Measurements from ENCODE around the gene RRBP1. TPM values are rescaled to one million over a fixed set of nuclear protein-coding genes. Genes with fewer than 3 reads are reported as not detected.

Gene RRBP1
- total RNA-seq, 6 experiments from 2014 or later, result 273 to 331 (median 317) TPM

- no peak for DNase-seq
- Mint-ChIP-seq H3K4me3 (no peak overlapping the region), H3K36me3 (ENCODE audit: low read depth) (0 out of 2 replicates have a peak, but pooled peaks cover 5% of the 10 kb centered on the region), H3K27ac (no peak overlapping the region), H3K9me3 (no peaks in the 10 kb centered on the region), H3K27me3 (ENCODE audit: insufficient read depth) (peaks cover 27% of the 10 kb centered on the region), H3K4me1 (ENCODE audit: low read depth) (peaks cover 14% of the 10 kb centered on the region)
- no peak for TF ChIP-seq CTCF (IDR thresholded peaks at IDR 0.05)
Measured at GRCh38 chr20:17693444-17694001, 11.5 kb upstream of the RRBP1 start.

DNA sequence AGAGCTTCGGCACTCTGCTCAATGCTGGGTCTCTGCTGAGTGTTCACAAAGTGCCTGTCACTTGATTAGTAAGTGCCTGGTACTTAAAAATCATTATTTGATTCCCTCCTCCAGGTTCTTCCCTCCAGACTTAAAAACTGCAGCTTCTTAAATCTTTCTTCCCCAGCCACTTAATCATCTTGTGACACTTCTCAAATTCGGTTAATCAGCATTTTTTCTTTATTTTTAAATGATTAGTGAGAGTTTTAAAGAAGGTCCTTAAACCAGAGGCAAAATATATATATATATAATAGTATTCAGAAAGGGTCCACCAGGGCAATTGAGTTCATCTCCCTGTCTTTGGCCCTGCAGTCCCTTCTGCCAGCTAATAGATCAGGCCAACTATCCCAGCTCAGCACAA is 9.7 kb upstream of the RRBP1 start:
- Mint-ChIP-seq H3K36me3 (ENCODE audit: low read depth) (peaks cover 10% of the 10 kb centered on the region; the same call in 1 of the 2 replicates), H3K4me1 (ENCODE audit: low read depth) (peaks cover 16% of the 10 kb centered on the region), H3K9me3 (peaks cover 3% of the 10 kb centered on the region; the same call in 1 of the 2 replicates), H3K27ac (no peak overlapping the region), H3K4me3 (no peak overlapping the region), H3K27me3 (ENCODE audit: insufficient read depth) (peaks cover 31% of the 10 kb centered on the region)
- no peak for DNase-seq
- no peak for TF ChIP-seq CTCF (IDR thresholded peaks at IDR 0.05)

- H3K36me3 Mint-ChIP-seq (ENCODE audit: low read depth), result peaks cover 14% of the 10 kb centered on the region; the same call in 1 of the 2 replicates
- no peak overlapping the region for H3K27ac Mint-ChIP-seq
- no peak overlapping the region for H3K4me3 Mint-ChIP-seq
- peaks cover 37% of the 10 kb centered on the region for H3K27me3 Mint-ChIP-seq (ENCODE audit: insufficient read depth)
- TF ChIP-seq CTCF (IDR thresholded peaks at IDR 0.05), result no peak
- peaks cover 16% of the 10 kb centered on the region for H3K4me1 Mint-ChIP-seq (ENCODE audit: low read depth)
- DNase-seq, result no peak
- H3K9me3 Mint-ChIP-seq, result peaks cover 4% of the 10 kb centered on the region; the same call in 1 of the 2 replicates
Measured at GRCh38 chr20:17690144-17690543, 8.1 kb upstream of the RRBP1 start.

- DNase-seq, result no peak
- peaks cover 16% of the 10 kb centered on the region for H3K4me1 Mint-ChIP-seq (ENCODE audit: low read depth)
- H3K9me3 Mint-ChIP-seq, result peaks cover 4% of the 10 kb centered on the region; the same call in 1 of the 2 replicates
- H3K4me3 Mint-ChIP-seq, result no peak overlapping the region
- H3K36me3 Mint-ChIP-seq (ENCODE audit: low read depth), result peaks cover 14% of the 10 kb centered on the region; the same call in 1 of the 2 replicates
- TF ChIP-seq CTCF (IDR thresholded peaks at IDR 0.05), result no peak
- peaks cover 44% of the 10 kb centered on the region for H3K27me3 Mint-ChIP-seq (ENCODE audit: insufficient read depth)
- no peak overlapping the region for H3K27ac Mint-ChIP-seq
Measured at GRCh38 chr20:17688965-17689364, 6.9 kb upstream of the RRBP1 start.

DNA sequence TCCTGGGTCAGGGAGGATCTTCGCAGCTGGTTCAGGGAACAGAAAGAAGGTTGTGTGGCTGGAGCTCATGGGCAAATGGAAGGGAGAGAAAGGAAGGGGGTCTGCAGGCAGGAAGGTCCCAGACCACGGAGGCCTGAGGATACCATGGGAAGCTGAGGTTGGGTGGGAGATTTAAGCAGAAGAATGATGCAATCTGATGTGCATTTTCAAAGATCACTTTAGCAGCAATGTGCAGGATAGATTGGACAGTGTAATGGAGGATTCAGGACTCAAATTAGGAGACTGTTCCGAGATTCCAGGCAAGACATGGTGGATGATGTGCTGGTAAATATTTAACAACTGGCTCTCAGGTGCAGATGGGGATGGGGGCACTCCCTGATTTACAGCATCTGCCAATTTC is 5.8 kb upstream of the RRBP1 start:
- H3K27ac Mint-ChIP-seq, result no peak overlapping the region
- H3K36me3 Mint-ChIP-seq (ENCODE audit: low read depth), result peaks cover 14% of the 10 kb centered on the region; the same call in 1 of the 2 replicates
- peaks cover 4% of the 10 kb centered on the region; the same call in 1 of the 2 replicates for H3K9me3 Mint-ChIP-seq
- no peak for TF ChIP-seq CTCF (IDR thresholded peaks at IDR 0.05)
- peaks cover 43% of the 10 kb centered on the region for H3K27me3 Mint-ChIP-seq (ENCODE audit: insufficient read depth)
- H3K4me3 Mint-ChIP-seq, result no peak overlapping the region
- no peak for DNase-seq
- peaks cover 23% of the 10 kb centered on the region for H3K4me1 Mint-ChIP-seq (ENCODE audit: low read depth)

All from HFFc6 (cell line).